Progenitor cell of endocrine pancreas (in vitro differentiated cells): ENCODE results near the gene DNM3. TPM values are rescaled to one million over a fixed set of nuclear protein-coding genes. Genes with fewer than 3 reads are reported as not detected.

Source experiments
- DNase-seq: peaks from one replicate; pipeline ENCODE4 v3.0.0; 2021; ENCODE audit warnings: low spot score; ENCODE audit not compliant: unreplicated experiment
- H3K27ac Mint-ChIP-seq: 2 replicates; pipeline ENCODE4 v1.8.0; 2021; ENCODE audit warnings: mild to moderate bottlenecking, moderate library complexity, mixed read lengths
- H3K27me3 Mint-ChIP-seq: 2 replicates; pipeline ENCODE4 v1.8.0; 2021; ENCODE audit warnings: mixed read lengths
- H3K36me3 Mint-ChIP-seq: 2 replicates; pipeline ENCODE4 v1.8.0; 2022; ENCODE audit warnings: mixed read lengths; ENCODE audit not compliant: insufficient read depth
- H3K4me1 Mint-ChIP-seq: 2 replicates; pipeline ENCODE4 v1.8.0; 2021; ENCODE audit warnings: low read depth, mixed read lengths
- H3K4me3 Mint-ChIP-seq: 2 replicates; pipeline ENCODE4 v1.8.0; 2021; ENCODE audit warnings: low read depth, mild to moderate bottlenecking, moderate library complexity, mixed read lengths
- H3K9me3 Mint-ChIP-seq: 2 replicates; pipeline ENCODE4 v1.8.0; 2021; ENCODE audit warnings: low read depth, mixed read lengths
- total RNA-seq: library from RNA; stranded (reverse); gene quantifications from 2 replicates; pipeline ENCODE4 v1.2.1, GENCODE V29; 2021
- TF ChIP-seq, protein P1 (sequence below): fragments of 200-600 bp; sonication (generic); IDR thresholded peaks from one replicate; pipeline ENCODE4 v1.5.0; 2021; ENCODE audit warnings: antibody characterized with exemption, mild to moderate bottlenecking; ENCODE audit not compliant: unreplicated experiment

DNM3 gene
- total RNA-seq, 1 donor from 2014 or later = 0.48 TPM

- TF ChIP-seq, protein P1, sequence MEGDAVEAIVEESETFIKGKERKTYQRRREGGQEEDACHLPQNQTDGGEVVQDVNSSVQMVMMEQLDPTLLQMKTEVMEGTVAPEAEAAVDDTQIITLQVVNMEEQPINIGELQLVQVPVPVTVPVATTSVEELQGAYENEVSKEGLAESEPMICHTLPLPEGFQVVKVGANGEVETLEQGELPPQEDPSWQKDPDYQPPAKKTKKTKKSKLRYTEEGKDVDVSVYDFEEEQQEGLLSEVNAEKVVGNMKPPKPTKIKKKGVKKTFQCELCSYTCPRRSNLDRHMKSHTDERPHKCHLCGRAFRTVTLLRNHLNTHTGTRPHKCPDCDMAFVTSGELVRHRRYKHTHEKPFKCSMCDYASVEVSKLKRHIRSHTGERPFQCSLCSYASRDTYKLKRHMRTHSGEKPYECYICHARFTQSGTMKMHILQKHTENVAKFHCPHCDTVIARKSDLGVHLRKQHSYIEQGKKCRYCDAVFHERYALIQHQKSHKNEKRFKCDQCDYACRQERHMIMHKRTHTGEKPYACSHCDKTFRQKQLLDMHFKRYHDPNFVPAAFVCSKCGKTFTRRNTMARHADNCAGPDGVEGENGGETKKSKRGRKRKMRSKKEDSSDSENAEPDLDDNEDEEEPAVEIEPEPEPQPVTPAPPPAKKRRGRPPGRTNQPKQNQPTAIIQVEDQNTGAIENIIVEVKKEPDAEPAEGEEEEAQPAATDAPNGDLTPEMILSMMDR = no peak
- Mint-ChIP-seq H3K27ac (no peak overlapping the region), H3K4me1 (peaks cover 8% of the 10 kb centered on the region), H3K27me3 (peaks cover 7% of the 10 kb centered on the region), H3K4me3 (no peak overlapping the region), H3K36me3 (no peaks in the 10 kb centered on the region), H3K9me3 (no peaks in the 10 kb centered on the region)
- DNase-seq = no peak
These were observed 8.1 kb downstream of the DNM3 start for GRCh38 chr1:171849245-171849898.

GRCh38 chr1:171850651-171851350, 9.5 kb downstream of the DNM3 start:
- TF ChIP-seq, protein P1 = no peak
- Mint-ChIP-seq H3K9me3 (peaks cover under 1% of the 10 kb centered on the region), H3K27me3 (peaks cover 3% of the 10 kb centered on the region), H3K4me1 (peaks cover 8% of the 10 kb centered on the region), H3K4me3 (no peak overlapping the region), H3K27ac (no peak overlapping the region), H3K36me3 (no peaks in the 10 kb centered on the region)
- no peak for DNase-seq

DNA sequence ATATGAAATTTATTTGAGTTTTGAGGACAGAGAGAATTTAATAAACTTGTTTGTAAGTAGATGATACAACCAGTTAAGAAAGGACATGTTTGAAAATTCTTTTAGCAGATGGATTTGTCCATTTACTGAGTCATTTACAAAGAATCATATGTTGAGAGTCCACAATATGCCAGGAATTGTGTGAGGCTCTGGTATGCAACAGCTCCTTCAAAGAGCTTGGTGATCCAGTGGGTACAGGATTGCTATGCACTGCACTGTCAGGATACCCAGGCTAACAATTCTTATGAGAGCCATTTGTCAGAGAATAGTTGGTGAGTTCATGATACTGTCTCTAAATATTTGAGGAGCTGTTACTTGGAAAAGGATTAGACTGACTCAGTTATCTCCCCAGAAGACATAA, 11.0 kb downstream of the DNM3 start:
- TF ChIP-seq, protein P1 = no peak
- Mint-ChIP-seq H3K27ac (no peak overlapping the region), H3K27me3 (peaks cover 3% of the 10 kb centered on the region), H3K4me1 (peaks cover 8% of the 10 kb centered on the region), H3K9me3 (peaks cover 4% of the 10 kb centered on the region), H3K4me3 (no peak overlapping the region), H3K36me3 (no peaks in the 10 kb centered on the region)
- no peak for DNase-seq

DNA sequence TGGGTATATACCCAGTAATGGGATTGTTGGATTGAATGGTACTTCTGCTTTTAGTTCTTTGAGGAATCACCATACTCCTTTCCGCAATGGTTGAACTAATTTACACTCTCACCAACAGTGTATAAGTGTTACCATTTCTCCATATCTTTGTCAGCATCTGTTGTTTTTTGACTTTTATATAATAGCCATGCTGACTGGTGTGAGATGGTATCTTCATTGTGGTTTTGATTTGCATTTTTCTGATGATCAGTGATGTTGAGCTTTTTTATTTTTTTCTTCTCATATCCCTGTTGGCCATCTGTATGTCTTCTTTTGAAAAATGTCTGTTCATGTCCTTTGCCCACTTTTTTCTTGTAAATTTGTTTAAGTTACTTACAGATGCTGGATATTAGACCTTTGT, 14.1 kb downstream of the DNM3 start:
- Mint-ChIP-seq H3K9me3 (peaks cover 4% of the 10 kb centered on the region), H3K4me3 (no peak overlapping the region)
- TF ChIP-seq, protein P1 = no peak

GRCh38 chr1:171858696-171859095, 17.4 kb downstream of the DNM3 start:
- H3K4me1 Mint-ChIP-seq = no peaks in the 10 kb centered on the region
- no peak overlapping the region for H3K27ac Mint-ChIP-seq
- no peaks in the 10 kb centered on the region for H3K27me3 Mint-ChIP-seq
- TF ChIP-seq, protein P1 = no peak
- H3K9me3 Mint-ChIP-seq = peaks cover 4% of the 10 kb centered on the region
- DNase-seq = no peak
- no peak overlapping the region for H3K4me3 Mint-ChIP-seq
- H3K36me3 Mint-ChIP-seq = no peaks in the 10 kb centered on the region

More for the DNA sequence above, 14.1 kb downstream of the DNM3 start:
- DNase-seq = no peak
- H3K27ac Mint-ChIP-seq = no peak overlapping the region
- peaks cover 3% of the 10 kb centered on the region for H3K27me3 Mint-ChIP-seq
- peaks cover 8% of the 10 kb centered on the region for H3K4me1 Mint-ChIP-seq
- no peaks in the 10 kb centered on the region for H3K36me3 Mint-ChIP-seq
